Mammary epithelial cell (primary cell): ENCODE results near the gene TUBB2A.

Experiments used
- EZH2 ChIP-seq: IDR thresholded peaks from 2 replicates; pipeline ENCODE4 v1.6.1; 2012; ENCODE audit warnings: low read length, inconsistent platforms, borderline replicate concordance
- TF ChIP-seq, protein P1 (sequence below), 2 donors: IDR thresholded peaks in 1 of 2; conservative IDR thresholded peaks in 1 of 2; 2 replicates each; pipeline ENCODE4 v1.5.1; 2011 to 2012; ENCODE audit warnings: inconsistent platforms in 2 of 2, low read length in 2 of 2, mild to moderate bottlenecking in 2 of 2, control low read depth in 1 of 2, low read depth in 1 of 2; ENCODE audit not compliant: insufficient read depth in 1 of 2; ENCODE audit errors: extremely low read depth in 1 of 2

GRCh38 chr6:3125815-3126214 lies 31.5 kb downstream of the TUBB2A start:
- TF ChIP-seq, protein P1, sequence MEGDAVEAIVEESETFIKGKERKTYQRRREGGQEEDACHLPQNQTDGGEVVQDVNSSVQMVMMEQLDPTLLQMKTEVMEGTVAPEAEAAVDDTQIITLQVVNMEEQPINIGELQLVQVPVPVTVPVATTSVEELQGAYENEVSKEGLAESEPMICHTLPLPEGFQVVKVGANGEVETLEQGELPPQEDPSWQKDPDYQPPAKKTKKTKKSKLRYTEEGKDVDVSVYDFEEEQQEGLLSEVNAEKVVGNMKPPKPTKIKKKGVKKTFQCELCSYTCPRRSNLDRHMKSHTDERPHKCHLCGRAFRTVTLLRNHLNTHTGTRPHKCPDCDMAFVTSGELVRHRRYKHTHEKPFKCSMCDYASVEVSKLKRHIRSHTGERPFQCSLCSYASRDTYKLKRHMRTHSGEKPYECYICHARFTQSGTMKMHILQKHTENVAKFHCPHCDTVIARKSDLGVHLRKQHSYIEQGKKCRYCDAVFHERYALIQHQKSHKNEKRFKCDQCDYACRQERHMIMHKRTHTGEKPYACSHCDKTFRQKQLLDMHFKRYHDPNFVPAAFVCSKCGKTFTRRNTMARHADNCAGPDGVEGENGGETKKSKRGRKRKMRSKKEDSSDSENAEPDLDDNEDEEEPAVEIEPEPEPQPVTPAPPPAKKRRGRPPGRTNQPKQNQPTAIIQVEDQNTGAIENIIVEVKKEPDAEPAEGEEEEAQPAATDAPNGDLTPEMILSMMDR (conservative IDR thresholded peaks at IDR 0.05 in 1 of 2, IDR thresholded peaks at IDR 0.05 in 1 of 2; ENCODE audit: extremely low read depth in 1 of 2, insufficient read depth in 1 of 2, low read depth in 1 of 2, low read length in 2 of 2), result no peak
- TF ChIP-seq EZH2, result no peak
